HG03196 (cell line): ENCODE measurements around the gene ZNF410.

ENCODE experiments used
- ATAC-seq: cut with Tn5 transposase; IDR thresholded peaks from one replicate; pipeline ENCODE4 v1.9.1; 2021; ENCODE audit not compliant: unreplicated experiment

ZNF410 gene

GRCh38 chr14:73949752-73950734 lies 63.4 kb downstream of the ZNF410 start, which contains the start of the genes COQ6 and FAM161B:
TSS of gene COQ6 (plus strand) at chr14:73950302. CDS start at chr14:73950333, 31 bp downstream.
TSS of gene FAM161B (minus strand) at chr14:73950094. CDS start at chr14:73950026, 68 bp downstream.
- peak; percentile 91 for ATAC-seq

GRCh38 chr14:73953731-73954130 lies 67.1 kb downstream of the ZNF410 start:
- ATAC-seq: no peak

- no peak for ATAC-seq
These were observed 69.0 kb downstream of the ZNF410 start for GRCh38 chr14:73955674-73956073.

- no peak for ATAC-seq
These were observed 71.9 kb downstream of the ZNF410 start for GRCh38 chr14:73958591-73958990.

- ATAC-seq: no peak
These were observed 74.5 kb downstream of the ZNF410 start for GRCh38 chr14:73961192-73961591.

GRCh38 chr14:73965216-73965615 lies 78.6 kb downstream of the ZNF410 start:
- no peak for ATAC-seq

- ATAC-seq: no peak
These were observed 82.2 kb downstream of the ZNF410 start for GRCh38 chr14:73968885-73969284.

- no peak for ATAC-seq
These were observed 86.8 kb downstream of the ZNF410 start for GRCh38 chr14:73973497-73973896.

GRCh38 chr14:73976125-73976524 lies 89.5 kb downstream of the ZNF410 start:
- no peak for ATAC-seq

- ATAC-seq: no peak
These were observed 91.2 kb downstream of the ZNF410 start for GRCh38 chr14:73977896-73978295.
